ENCODE measurements around the gene ABHD12. TPM values are rescaled to one million over a fixed set of nuclear protein-coding genes. Genes with fewer than 3 reads are reported as not detected.

Gene ABHD12
- total RNA-seq, 1 experiment from 2014 or later, result 36.4 TPM

GRCh38 chr20:25291432-25292133 is 99.1 kb downstream of the ABHD12 start:
- no peaks in the 10 kb centered on the region for H3K27me3 ChIP-seq (ENCODE audit: control insufficient read depth, insufficient read depth, low read length)
- H3K36me3 ChIP-seq (replicated peaks; ENCODE audit: control insufficient read depth, insufficient read depth, low read length), result no peaks in the 10 kb centered on the region; the same call in none of the 2 replicates
- no peak overlapping the region for H3K4me3 ChIP-seq (ENCODE audit: insufficient read depth, low read depth, low read length)
- no peak for DNase-seq

- no peaks in the 10 kb centered on the region for H3K27me3 ChIP-seq (ENCODE audit: control insufficient read depth, insufficient read depth, low read length)
- DNase-seq, result no peak
- H3K36me3 ChIP-seq (replicated peaks; ENCODE audit: control insufficient read depth, insufficient read depth, low read length), result peaks cover 1% of the 10 kb centered on the region
- no peak overlapping the region for H3K4me3 ChIP-seq (ENCODE audit: insufficient read depth, low read depth, low read length)
Measured at GRCh38 chr20:25290646-25291431, 99.8 kb downstream of the ABHD12 start.

- Histone ChIP-seq H3K4me3 (ENCODE audit: insufficient read depth, low read depth, low read length) (no peak overlapping the region), H3K27me3 (ENCODE audit: control insufficient read depth, insufficient read depth, low read length) (no peaks in the 10 kb centered on the region), H3K36me3 (replicated peaks; ENCODE audit: control insufficient read depth, insufficient read depth, low read length) (peaks cover 4% of the 10 kb centered on the region)
- DNase-seq, result no peak
Measured at GRCh38 chr20:25289886-25290597, 100.6 kb downstream of the ABHD12 start.

GRCh38 chr20:25288291-25289181 is 102.1 kb downstream of the ABHD12 start:
- no peak for DNase-seq
- H3K27me3 ChIP-seq (ENCODE audit: control insufficient read depth, insufficient read depth, low read length), result no peaks in the 10 kb centered on the region
- no peak overlapping the region for H3K4me3 ChIP-seq (ENCODE audit: insufficient read depth, low read depth, low read length)
- H3K36me3 ChIP-seq (replicated peaks; ENCODE audit: control insufficient read depth, insufficient read depth, low read length), result peaks cover 9% of the 10 kb centered on the region

GRCh38 chr20:25287631-25288290 is 102.9 kb downstream of the ABHD12 start:
- DNase-seq, result no peak
- no peak overlapping the region for H3K4me3 ChIP-seq (ENCODE audit: insufficient read depth, low read depth, low read length)

GRCh38 chr20:25286917-25287316 is 103.7 kb downstream of the ABHD12 start:
- no peaks in the 10 kb centered on the region for H3K27me3 ChIP-seq (ENCODE audit: control insufficient read depth, insufficient read depth, low read length)
- DNase-seq, result no peak
- H3K4me3 ChIP-seq (ENCODE audit: insufficient read depth, low read depth, low read length), result no peak overlapping the region
- H3K36me3 ChIP-seq (replicated peaks; ENCODE audit: control insufficient read depth, insufficient read depth, low read length), result peaks cover 11% of the 10 kb centered on the region

More at GRCh38 chr20:25287631-25288290, 102.9 kb downstream of the ABHD12 start:
- Histone ChIP-seq H3K27me3 (ENCODE audit: control insufficient read depth, insufficient read depth, low read length) (no peaks in the 10 kb centered on the region), H3K36me3 (replicated peaks; ENCODE audit: control insufficient read depth, insufficient read depth, low read length) (peaks cover 9% of the 10 kb centered on the region)

- H3K4me3 ChIP-seq (ENCODE audit: insufficient read depth, low read depth, low read length), result no peak overlapping the region
- H3K36me3 ChIP-seq (replicated peaks; ENCODE audit: control insufficient read depth, insufficient read depth, low read length), result peaks cover 11% of the 10 kb centered on the region
- H3K27me3 ChIP-seq (ENCODE audit: control insufficient read depth, insufficient read depth, low read length), result no peaks in the 10 kb centered on the region
- no peak for DNase-seq
Measured at GRCh38 chr20:25285856-25286798, 104.5 kb downstream of the ABHD12 start.

GRCh38 chr20:25285091-25285647 is 105.5 kb downstream of the ABHD12 start:
- Histone ChIP-seq H3K27me3 (ENCODE audit: control insufficient read depth, insufficient read depth, low read length) (no peaks in the 10 kb centered on the region), H3K4me3 (ENCODE audit: insufficient read depth, low read depth, low read length) (no peak overlapping the region), H3K36me3 (replicated peaks; ENCODE audit: control insufficient read depth, insufficient read depth, low read length) (peaks cover 11% of the 10 kb centered on the region)
- peak; percentile 83 for DNase-seq

- Histone ChIP-seq H3K27me3 (ENCODE audit: control insufficient read depth, insufficient read depth, low read length) (no peaks in the 10 kb centered on the region), H3K36me3 (replicated peaks; ENCODE audit: control insufficient read depth, insufficient read depth, low read length) (peaks cover 13% of the 10 kb centered on the region), H3K4me3 (ENCODE audit: insufficient read depth, low read depth, low read length) (no peak overlapping the region)
- no peak for DNase-seq
Measured at GRCh38 chr20:25284131-25284601, 106.5 kb downstream of the ABHD12 start.

- H3K27me3 ChIP-seq (ENCODE audit: control insufficient read depth, insufficient read depth, low read length), result no peaks in the 10 kb centered on the region
- no peak for DNase-seq
- no peak overlapping the region for H3K4me3 ChIP-seq (ENCODE audit: insufficient read depth, low read depth, low read length)
- peaks cover 13% of the 10 kb centered on the region for H3K36me3 ChIP-seq (replicated peaks; ENCODE audit: control insufficient read depth, insufficient read depth, low read length)
Measured at GRCh38 chr20:25283221-25283951, 107.2 kb downstream of the ABHD12 start.

- peaks cover 13% of the 10 kb centered on the region for H3K36me3 ChIP-seq (replicated peaks; ENCODE audit: control insufficient read depth, insufficient read depth, low read length)
- H3K27me3 ChIP-seq (ENCODE audit: control insufficient read depth, insufficient read depth, low read length), result no peaks in the 10 kb centered on the region
- no peak overlapping the region for H3K4me3 ChIP-seq (ENCODE audit: insufficient read depth, low read depth, low read length)
- DNase-seq, result no peak
Measured at GRCh38 chr20:25282796-25283195, 107.8 kb downstream of the ABHD12 start.

Measured in H7 (cell line).